ENCODE measurements around the gene GALNS. TPM values are rescaled to one million over a fixed set of nuclear protein-coding genes. Genes with fewer than 3 reads are reported as not detected.

Gene GALNS
- total and polyA plus RNA-seq, 2 experiments from 2014 or later = 9.7 to 18.8 TPM

GRCh38 chr16:88856122-88856827, 472 bp downstream of the GALNS start:
- H3K9me2 ChIP-seq (ENCODE audit: insufficient read depth) = no peaks in the 10 kb centered on the region
- H3K4me2 ChIP-seq = peak overlapping the region; percentile 83
- 0 out of 2 replicates have a peak, but pooled peaks cover 3% of the 10 kb centered on the region for H3F3A ChIP-seq (replicated peaks; ENCODE audit: low read depth)
- DNase-seq (ENCODE audit: low spot score) = peak; percentile 69
- H4K20me1 ChIP-seq (replicated peaks; ENCODE audit: insufficient read depth) = peaks cover 7% of the 10 kb centered on the region; the same call in 1 of the 2 replicates
- peaks cover 46% of the 10 kb centered on the region for H3K36me3 Mint-ChIP-seq (ENCODE audit: low read depth)
- no peak overlapping the region for H3K27ac Mint-ChIP-seq
- H3K27me3 ChIP-seq (ENCODE audit: insufficient read depth) = no peaks in the 10 kb centered on the region
- peak overlapping the region; percentile 99 for H3K4me3 Mint-ChIP-seq
- H2AFZ ChIP-seq = no peak overlapping the region
- H3K4me1 ChIP-seq (ENCODE audit: insufficient read depth) = no peaks in the 10 kb centered on the region; the same call in 1 of the 2 replicates
- peaks cover 12% of the 10 kb centered on the region for H3K9me3 Mint-ChIP-seq
- H3K27me3 Mint-ChIP-seq (ENCODE audit: insufficient read depth, low read depth, poor library complexity) = peaks cover 10% of the 10 kb centered on the region
- H3K79me2 ChIP-seq (replicated peaks; ENCODE audit: insufficient read depth) = peaks cover 18% of the 10 kb centered on the region
- ATAC-seq = peak; percentile 63
- peaks cover 21% of the 10 kb centered on the region for H3K4me1 Mint-ChIP-seq
- peak overlapping the region; percentile 96 for H3K4me3 ChIP-seq
- TF ChIP-seq EZH2phosphoT487 (IDR thresholded peaks at IDR 0.05; ENCODE audit: unreplicated experiment) = no peak
- no peak for TF ChIP-seq NANOG (IDR thresholded peaks at IDR 0.05; ENCODE audit: borderline replicate concordance)
- no peak for TF ChIP-seq POLR2AphosphoS5 (IDR thresholded peaks at IDR 0.05; ENCODE audit: low read depth)
- no peak for TF ChIP-seq ZNF462 (CRISPR knock-in tag; IDR thresholded peaks at IDR 0.05)
- TF ChIP-seq EZH2 (IDR thresholded peaks at IDR 0.05; ENCODE audit: low read depth, unreplicated experiment) = no peak
- no peak for TF ChIP-seq STAT1 (IDR thresholded peaks at IDR 0.05; ENCODE audit: unreplicated experiment)
- no peak for TF ChIP-seq CREB1 (CRISPR knock-in tag; IDR thresholded peaks at IDR 0.05; ENCODE audit: low read depth)
- no peak for TF ChIP-seq ZNF114 (CRISPR knock-in tag; IDR thresholded peaks at IDR 0.05)
- TF ChIP-seq ZNF331 (CRISPR knock-in tag; IDR thresholded peaks at IDR 0.05; ENCODE audit: low read depth) = no peak
- TF ChIP-seq ETS1 (IDR thresholded peaks at IDR 0.05) = no peak
- no peak for TF ChIP-seq JUNB (IDR thresholded peaks at IDR 0.05; ENCODE audit: unreplicated experiment)
- no peak overlapping the region for H3K27ac ChIP-seq (ENCODE audit: low read depth)
- H3K36me3 ChIP-seq (ENCODE audit: insufficient read depth) = no peaks in the 10 kb centered on the region

Data from GM23338 (cell line).